Activated CD8-positive, alpha-beta memory T cell treated with anti-CD3 and anti-CD28 coated beads, Interleukin-2, amount 50 U/mL, for 24 hours (primary cell): ENCODE measurements around the gene CPNE8.

Experiments used
- DNase-seq: peaks from one replicate; pipeline ENCODE4 v3.0.0-alpha.2; 2020; ENCODE audit errors: extremely low read depth

CPNE8 gene

GRCh38 chr12:38895446-38895845 is 9.9 kb downstream of the CPNE8 start:
- no peak for DNase-seq

- no peak for DNase-seq
Observed at GRCh38 chr12:38892976-38893375, 12.4 kb downstream of the CPNE8 start.

GRCh38 chr12:38892087-38892786 is 13.2 kb downstream of the CPNE8 start:
- no peak for DNase-seq

- DNase-seq, result no peak
Observed at GRCh38 chr12:38890102-38890855, 15.1 kb downstream of the CPNE8 start.

GRCh38 chr12:38889297-38889815 is 16.0 kb downstream of the CPNE8 start:
- DNase-seq, result no peak

GRCh38 chr12:38887770-38888169 is 17.6 kb downstream of the CPNE8 start:
- DNase-seq, result no peak

- no peak for DNase-seq
Observed at GRCh38 chr12:38886931-38887330, 18.5 kb downstream of the CPNE8 start.

- no peak for DNase-seq
Observed at GRCh38 chr12:38886064-38886463, 19.3 kb downstream of the CPNE8 start.

GRCh38 chr12:38884666-38885065 is 20.7 kb downstream of the CPNE8 start:
- no peak for DNase-seq

GRCh38 chr12:38883629-38884134 is 21.7 kb downstream of the CPNE8 start:
- no peak for DNase-seq

- DNase-seq, result no peak
Observed at GRCh38 chr12:38880288-38880687, 25.1 kb downstream of the CPNE8 start.

GRCh38 chr12:38878986-38879385 is 26.4 kb downstream of the CPNE8 start:
- no peak for DNase-seq

- DNase-seq, result no peak
Observed at GRCh38 chr12:38878333-38878705, 27.1 kb downstream of the CPNE8 start.

GRCh38 chr12:38875586-38876228 is 29.7 kb downstream of the CPNE8 start:
- DNase-seq, result no peak

- DNase-seq, result no peak
Observed at GRCh38 chr12:38872561-38872960, 32.8 kb downstream of the CPNE8 start.

GRCh38 chr12:38872156-38872555 is 33.2 kb downstream of the CPNE8 start:
- no peak for DNase-seq

GRCh38 chr12:38869036-38869435 is 36.4 kb downstream of the CPNE8 start:
- DNase-seq, result no peak

- no peak for DNase-seq
Observed at GRCh38 chr12:38850461-38850860, 54.9 kb downstream of the CPNE8 start.

- no peak for DNase-seq
Observed at GRCh38 chr12:38847247-38847646, 58.1 kb downstream of the CPNE8 start.

- no peak for DNase-seq
Observed at GRCh38 chr12:38844267-38844666, 61.1 kb downstream of the CPNE8 start.

GRCh38 chr12:38838056-38838850 is 67.1 kb downstream of the CPNE8 start:
- no peak for DNase-seq

- DNase-seq, result no peak
Observed at GRCh38 chr12:38831715-38832114, 73.7 kb downstream of the CPNE8 start.
